ENCODE results near the gene ARSH.
"Not testable (repeated sequence)": the region's sequence is repeated elsewhere in the genome, so short reads cannot be mapped to it uniquely, and the experiment has no call there.

ARSH gene

GRCh38 chrX:3006495-3006894, at the start of gene ARSH:
Gene ARSH, plus strand, starts transcription at chrX:3006546. Its CDS starts 67 bp downstream, at chrX:3006613.
- no peak for DNase-seq

- no peak for DNase-seq
Measured at GRCh38 chrX:2958199-2958598, 48.1 kb upstream of the ARSH start.

- no peak for DNase-seq
Measured at GRCh38 chrX:2960861-2961515, 45.4 kb upstream of the ARSH start.

GRCh38 chrX:2962381-2962780, 44.0 kb upstream of the ARSH start:
- no peak for DNase-seq

- not testable (repeated sequence) for DNase-seq
Measured at GRCh38 chrX:2963449-2963848, 42.9 kb upstream of the ARSH start.

GRCh38 chrX:2963992-2964794, 42.2 kb upstream of the ARSH start:
- DNase-seq, result not testable (repeated sequence)

- no peak for DNase-seq
Measured at GRCh38 chrX:2965965-2966364, 40.4 kb upstream of the ARSH start.

GRCh38 chrX:2967012-2967411, 39.3 kb upstream of the ARSH start:
- no peak for DNase-seq

- no peak for DNase-seq
Measured at GRCh38 chrX:2967584-2967983, 38.8 kb upstream of the ARSH start.

- DNase-seq, result no peak
Measured at GRCh38 chrX:2967998-2968909, 38.1 kb upstream of the ARSH start.

- DNase-seq, result no peak
Measured at GRCh38 chrX:2969021-2969420, 37.3 kb upstream of the ARSH start.

- DNase-seq, result no peak
Measured at GRCh38 chrX:2972391-2972790, 34.0 kb upstream of the ARSH start.

- no peak for DNase-seq
Measured at GRCh38 chrX:2974961-2975360, 31.4 kb upstream of the ARSH start.

GRCh38 chrX:2978639-2979038, 27.7 kb upstream of the ARSH start:
- not testable (repeated sequence) for DNase-seq

- DNase-seq, result no peak
Measured at GRCh38 chrX:2984342-2984741, 22.0 kb upstream of the ARSH start.

GRCh38 chrX:2989565-2989964, 16.8 kb upstream of the ARSH start:
- DNase-seq, result no peak

- no peak for DNase-seq
Measured at GRCh38 chrX:3010532-3010931, 4.2 kb downstream of the ARSH start.

- DNase-seq, result no peak
Measured at GRCh38 chrX:3017492-3017891, 11.1 kb downstream of the ARSH start.

- no peak for DNase-seq
Measured at GRCh38 chrX:3024176-3024575, 17.8 kb downstream of the ARSH start.

- DNase-seq, result no peak
Measured at GRCh38 chrX:3026074-3026815, 19.9 kb downstream of the ARSH start.

GRCh38 chrX:3029129-3029528, 22.8 kb downstream of the ARSH start:
- no peak for DNase-seq

GRCh38 chrX:3037218-3037617, 30.9 kb downstream of the ARSH start:
- no peak for DNase-seq

GRCh38 chrX:3044196-3044595, 37.9 kb downstream of the ARSH start:
- DNase-seq, result no peak
